GM23248 (cell line): Measurements from ENCODE around the gene ERCC2. TPM values are rescaled to one million over a fixed set of nuclear protein-coding genes. Genes with fewer than 3 reads are reported as not detected.

Experiments used
- DNase-seq: peaks from one replicate; pipeline ENCODE4 v3.0.0-alpha.2; 2015
- H2AFZ ChIP-seq: fragments of 200-600 bp; sonication (generic); 2 replicates; pipeline ENCODE4 v1.6.1; 2016; ENCODE audit warnings: antibody characterized with exemption
- H3F3A ChIP-seq: fragments of 200-600 bp; sonication (generic); 2 replicates; pipeline ENCODE4 v1.6.1; 2016; ENCODE audit warnings: mild to moderate bottlenecking, antibody characterized with exemption, mixed run types; ENCODE audit not compliant: insufficient read depth
- H3K27ac ChIP-seq: fragments of 200-600 bp; sonication (generic); 2 replicates; pipeline ENCODE4 v1.5.1; 2016; ENCODE audit warnings: mild to moderate bottlenecking
- H3K27me3 ChIP-seq: fragments of 200-600 bp; sonication (generic); replicated peaks from 2 replicates; pipeline ENCODE4 v1.6.1; 2016; ENCODE audit warnings: mild to moderate bottlenecking; ENCODE audit not compliant: insufficient read depth
- H3K36me3 ChIP-seq: fragments of 200-600 bp; sonication (generic); 2 replicates; pipeline ENCODE4 v1.6.1; 2016; ENCODE audit warnings: low read depth, mild to moderate bottlenecking
- H3K4me1 ChIP-seq: fragments of 200-600 bp; sonication (generic); 2 replicates; pipeline ENCODE4 v1.6.1; 2016; ENCODE audit warnings: mild to moderate bottlenecking; ENCODE audit not compliant: insufficient read depth
- H3K4me2 ChIP-seq: fragments of 200-600 bp; sonication (generic); one replicate; pipeline ENCODE4 v1.6.1; 2016; ENCODE audit warnings: mild to moderate bottlenecking; ENCODE audit not compliant: unreplicated experiment
- H3K4me3 ChIP-seq: fragments of 200-600 bp; sonication (generic); 2 replicates; pipeline ENCODE4 v1.5.1; 2016; ENCODE audit warnings: mild to moderate bottlenecking
- H3K79me2 ChIP-seq: fragments of 200-600 bp; sonication (generic); 2 replicates; pipeline ENCODE4 v1.6.1; 2016; ENCODE audit warnings: mild to moderate bottlenecking; ENCODE audit not compliant: insufficient read depth
- H3K9ac ChIP-seq: fragments of 200-600 bp; sonication (generic); 2 replicates; pipeline ENCODE4 v1.6.1; 2016; ENCODE audit warnings: mild to moderate bottlenecking
- H3K9me2 ChIP-seq: fragments of 200-600 bp; sonication (generic); 2 replicates; pipeline ENCODE4 v1.6.1; 2016; ENCODE audit warnings: mixed run types, mild to moderate bottlenecking, moderate library complexity; ENCODE audit not compliant: insufficient read depth
- H3K9me3 ChIP-seq: fragments of 200-600 bp; sonication (generic); one replicate; pipeline ENCODE4 v1.6.1; 2017; ENCODE audit warnings: low read depth
- H4K20me1 ChIP-seq: fragments of 200-600 bp; sonication (generic); 2 replicates; pipeline ENCODE4 v1.6.0; 2016; ENCODE audit not compliant: insufficient read depth
- EZH2 ChIP-seq: fragments of 200-600 bp; sonication (generic); IDR thresholded peaks from 2 replicates; pipeline ENCODE4 v1.6.1; 2018; ENCODE audit warnings: antibody characterized with exemption, mild to moderate bottlenecking; ENCODE audit not compliant: insufficient read depth, poor library complexity, severe bottlenecking
- EZH2phosphoT487 ChIP-seq: fragments of 200-600 bp; sonication (generic); IDR thresholded peaks from 2 replicates; pipeline ENCODE4 v1.6.1; 2018; ENCODE audit warnings: antibody characterized with exemption, moderate library complexity, mild to moderate bottlenecking, low read depth; ENCODE audit not compliant: insufficient read depth
- WGBS, 2 experiments: methylation state at CpG; one replicate each; pipeline ENCODE4 v1.1.6; 2015 to 2017; ENCODE audit warnings: low lambda C conversion rate in 2 of 2, low coverage in 1 of 2; ENCODE audit errors: missing lambda C conversion rate in 2 of 2; 5-methylcytosine and 5-hydroxymethylcytosine counted together
- in situ Hi-C: fragments of 300-500 bp; cut with MboI; formaldehyde crosslinking; loops from 2 replicates; pipeline ENCODE4 v1.15.0; 2020
- polyA plus RNA-seq: library from polyadenylated mRNA; unstranded; fragments of >200 nt; fragmentation: Nextera tagmentation; extraction: Ambion mirVana; gene quantifications from 2 replicates; pipeline ENCODE4 v1.2.1, GENCODE V29; 2016
- total RNA-seq: library from RNA; depleted of rRNA; stranded (reverse); fragments of >200 nt; shearing (Covaris generic); gene quantifications from 2 replicates; pipeline ENCODE4 v1.2.3, GENCODE V29; 2014

ERCC2 gene
- total and polyA plus RNA-seq, 2 experiments from 2014 or later, result 13.7 to 32.3 TPM

DNA sequence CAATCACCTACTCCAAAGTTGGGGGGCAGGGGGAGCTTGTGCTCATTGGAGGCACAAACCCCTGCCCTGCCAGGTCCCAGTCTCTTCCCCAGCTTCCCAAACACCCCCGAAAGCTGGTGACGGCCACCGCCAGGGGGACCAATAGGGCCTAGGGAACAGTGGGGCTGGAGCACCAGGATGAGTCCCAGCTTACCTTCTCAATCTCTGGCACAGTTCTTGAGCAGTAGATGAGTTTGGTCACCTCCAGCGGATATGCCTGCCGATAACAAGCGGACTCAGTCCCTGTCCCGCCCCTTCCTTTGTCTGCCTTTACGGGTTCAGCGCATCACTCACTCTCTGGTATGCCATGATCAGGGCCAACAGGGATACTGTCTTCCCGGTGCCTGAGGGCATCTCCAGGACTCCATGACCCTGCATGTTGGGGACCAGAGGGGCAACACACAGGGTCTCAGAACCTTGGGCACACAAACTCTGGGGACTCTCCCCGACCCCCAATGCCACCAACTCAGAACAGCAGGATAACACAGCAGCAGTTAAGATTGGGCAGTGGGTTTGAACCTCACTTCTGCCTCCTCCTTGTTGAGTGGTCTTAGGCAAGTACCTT lies 1.5 kb downstream of the ERCC2 start:
- no peaks in the 10 kb centered on the region for H4K20me1 ChIP-seq
- H3K4me3 ChIP-seq, result no peak overlapping the region
- H3K9me2 ChIP-seq, result no peaks in the 10 kb centered on the region
- H3K4me2 ChIP-seq, result peak overlapping the region; percentile 92
- no peaks in the 10 kb centered on the region for H3K9me3 ChIP-seq
- no peaks in the 10 kb centered on the region for H3K36me3 ChIP-seq
- peaks cover 11% of the 10 kb centered on the region for H3K4me1 ChIP-seq
- H3K79me2 ChIP-seq, result peaks cover 18% of the 10 kb centered on the region
- H2AFZ ChIP-seq, result no peak overlapping the region
- TF ChIP-seq EZH2phosphoT487 (no peak), EZH2 (no peak)
- no peak for DNase-seq
- in situ Hi-C loops, result no loop called here
- H3F3A ChIP-seq, result no peaks in the 10 kb centered on the region
- H3K27me3 ChIP-seq, result no peaks in the 10 kb centered on the region
- H3K27ac ChIP-seq, result no peak overlapping the region
- 92 to 95% methylated on average over 11 of the region's 11 CpGs for WGBS, 2 experiments
- H3K9ac ChIP-seq, result no peak overlapping the region

DNA sequence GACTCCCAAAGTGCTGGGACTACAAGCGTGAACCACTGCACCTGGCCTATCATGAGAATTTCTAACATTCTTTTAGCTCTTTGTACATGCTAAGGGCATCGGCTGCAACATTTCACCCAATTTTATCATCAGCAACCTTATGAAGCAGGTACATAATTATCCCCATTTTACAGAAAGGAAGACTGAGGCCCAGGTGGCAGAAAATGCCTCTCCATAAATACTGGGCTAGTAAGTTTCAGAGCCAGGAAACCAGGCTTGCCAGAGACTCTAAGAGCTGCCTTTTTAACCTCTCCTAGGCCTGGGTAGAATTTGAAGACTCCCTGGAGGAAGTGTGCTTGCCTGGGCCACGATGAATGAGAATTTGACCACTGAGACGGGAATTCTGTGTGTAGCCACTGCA lies 2.2 kb downstream of the ERCC2 start:
- H3K9ac ChIP-seq, result no peak overlapping the region
- peaks cover 18% of the 10 kb centered on the region for H3K79me2 ChIP-seq
- H3K27ac ChIP-seq, result no peak overlapping the region
- H3K9me3 ChIP-seq, result no peaks in the 10 kb centered on the region
- no peak overlapping the region for H3K4me2 ChIP-seq
- no peak for TF ChIP-seq EZH2phosphoT487
- no peak for TF ChIP-seq EZH2
- H4K20me1 ChIP-seq, result no peaks in the 10 kb centered on the region
- peaks cover 11% of the 10 kb centered on the region for H3K4me1 ChIP-seq
- no peaks in the 10 kb centered on the region for H3F3A ChIP-seq
- H3K4me3 ChIP-seq, result no peak overlapping the region
- no peaks in the 10 kb centered on the region for H3K27me3 ChIP-seq
- H2AFZ ChIP-seq, result no peak overlapping the region
- no peaks in the 10 kb centered on the region for H3K36me3 ChIP-seq
- H3K9me2 ChIP-seq, result no peaks in the 10 kb centered on the region
- in situ Hi-C loops, result no loop called here
- no peak for DNase-seq
- WGBS, 2 experiments, result 98 to 99% methylated on average over 4 of the region's 4 CpGs

DNA sequence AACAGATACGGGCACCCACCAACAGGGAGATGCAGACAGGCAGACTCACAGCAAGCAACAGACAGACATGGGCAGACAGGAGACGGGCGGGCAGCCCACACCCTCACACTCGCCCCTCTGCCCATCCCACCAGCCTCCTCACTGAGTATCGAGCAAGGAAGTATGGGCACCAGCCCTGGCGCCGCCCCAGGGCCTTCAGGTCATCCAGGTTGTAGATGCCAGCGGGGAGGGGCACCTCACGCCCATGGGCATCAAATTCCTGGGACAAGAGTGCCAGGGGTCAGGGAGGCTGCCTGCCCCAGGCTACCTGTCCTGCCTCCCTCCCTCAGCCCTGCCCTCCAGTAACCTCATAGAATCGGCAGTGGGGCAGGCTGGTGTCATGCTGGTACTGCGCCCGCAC lies 5.7 kb downstream of the ERCC2 start:
- H3K79me2 ChIP-seq, result peaks cover 14% of the 10 kb centered on the region
- no peaks in the 10 kb centered on the region for H3F3A ChIP-seq
- no peaks in the 10 kb centered on the region for H3K27me3 ChIP-seq
- H3K36me3 ChIP-seq, result peaks cover 5% of the 10 kb centered on the region; the same call in 1 of the 2 replicates
- H3K27ac ChIP-seq, result no peak overlapping the region
- 87 to 99% methylated on average over 12 of the region's 12 CpGs for WGBS, 2 experiments
- H3K9ac ChIP-seq, result no peak overlapping the region
- no peak overlapping the region for H3K4me2 ChIP-seq
- no peak for DNase-seq
- TF ChIP-seq EZH2phosphoT487 (no peak), EZH2 (no peak)
- H2AFZ ChIP-seq, result no peak overlapping the region
- H4K20me1 ChIP-seq, result no peaks in the 10 kb centered on the region
- no peaks in the 10 kb centered on the region for H3K9me3 ChIP-seq
- in situ Hi-C loops, result no loop called here
- no peaks in the 10 kb centered on the region for H3K9me2 ChIP-seq
- peaks cover 4% of the 10 kb centered on the region; the same call in 1 of the 2 replicates for H3K4me1 ChIP-seq
- H3K4me3 ChIP-seq, result no peak overlapping the region

DNA sequence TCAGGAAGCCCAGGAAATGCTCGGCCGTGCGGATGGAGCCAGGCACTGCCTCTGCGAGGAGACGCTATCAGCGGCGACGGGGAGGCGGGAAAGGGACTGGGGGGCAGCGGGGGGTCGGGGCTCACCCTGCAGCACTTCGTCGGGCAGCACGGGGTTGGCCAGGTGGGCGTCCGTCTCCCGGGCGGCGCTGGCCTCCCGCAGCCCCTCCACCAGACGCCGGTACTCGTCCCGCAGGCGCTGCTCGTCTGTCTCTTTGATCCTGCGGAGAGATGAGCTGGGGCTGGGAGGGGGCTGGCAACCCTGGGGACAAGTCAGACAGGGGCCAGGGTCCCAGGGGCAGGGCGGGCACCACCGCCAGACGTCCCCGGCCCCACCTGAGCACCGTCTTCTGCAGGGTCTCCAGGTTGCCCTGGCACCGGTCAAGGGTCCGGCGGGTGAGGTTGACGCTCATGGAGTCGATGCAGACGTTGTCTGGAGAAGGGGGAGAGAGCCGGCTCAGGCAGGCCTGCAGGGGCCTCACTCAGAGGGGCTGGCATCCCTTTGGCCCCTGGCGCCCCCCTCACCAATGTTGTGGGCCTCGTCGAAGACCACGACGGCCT lies 6.4 kb downstream of the ERCC2 start:
- DNase-seq, result no peak
- H3K27ac ChIP-seq, result no peak overlapping the region
- H3K4me3 ChIP-seq, result no peak overlapping the region
- no peak overlapping the region for H3K9ac ChIP-seq
- peaks cover 7% of the 10 kb centered on the region; the same call in 1 of the 2 replicates for H3K79me2 ChIP-seq
- H2AFZ ChIP-seq, result no peak overlapping the region
- no peaks in the 10 kb centered on the region for H3K9me2 ChIP-seq
- no peaks in the 10 kb centered on the region for H3K9me3 ChIP-seq
- H3K4me2 ChIP-seq, result no peak overlapping the region
- H3K4me1 ChIP-seq, result no peaks in the 10 kb centered on the region
- TF ChIP-seq EZH2phosphoT487 (no peak), EZH2 (no peak)
- WGBS, 2 experiments, result 93 to 97% methylated on average over 18 to 44 of the region's 44 CpGs
- no peaks in the 10 kb centered on the region for H3F3A ChIP-seq
- no peaks in the 10 kb centered on the region for H3K27me3 ChIP-seq
- peaks cover 5% of the 10 kb centered on the region; the same call in 1 of the 2 replicates for H3K36me3 ChIP-seq
- no peaks in the 10 kb centered on the region for H4K20me1 ChIP-seq
- in situ Hi-C loops, result no loop called here
